CD4-positive, alpha-beta T cell treated with Interleukin-10 for 1 hour (primary cell): ENCODE measurements around the gene SLC25A36.
A peak's percentile ranks its signal among the peaks of the same experiment; 100 is the strongest.
"Not testable (repeated sequence)": the region's sequence is repeated elsewhere in the genome, so short reads cannot be mapped to it uniquely, and the experiment has no call there.

Experiments used
- DNase-seq: peaks from one replicate; pipeline ENCODE4 v3.0.0-alpha.2; 2020

SLC25A36 gene

GRCh38 chr3:140933109-140933508 is 8.5 kb upstream of the SLC25A36 start:
- no peak for DNase-seq

GRCh38 chr3:140933552-140933951 is 8.1 kb upstream of the SLC25A36 start:
- DNase-seq: no peak

DNA sequence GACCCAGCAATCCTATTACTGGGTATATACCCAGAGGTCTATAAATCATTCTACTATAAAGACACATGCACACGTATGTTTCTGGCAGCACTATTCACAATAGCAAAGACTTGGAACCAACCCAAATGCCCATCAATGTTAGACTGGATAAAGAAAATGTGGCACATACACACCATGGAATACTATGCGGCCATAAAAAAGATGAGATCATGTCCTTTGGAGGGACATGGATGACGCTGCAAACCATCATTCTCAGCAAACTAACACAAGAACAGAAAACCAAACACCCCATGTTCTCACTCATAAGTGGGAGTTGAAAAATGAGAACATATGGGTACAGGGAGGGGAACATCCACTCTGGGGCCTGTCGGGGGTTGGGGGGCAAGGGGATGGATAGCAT is 2.3 kb upstream of the SLC25A36 start:
- DNase-seq: not testable (repeated sequence)

- no peak for DNase-seq
Measured at GRCh38 chr3:140941090-140941433, 574 bp upstream of the SLC25A36 start.

- peak; percentile 39 for DNase-seq
Measured at GRCh38 chr3:140942221-140943104, 827 bp downstream of the SLC25A36 start.

- no peak for DNase-seq
Measured at GRCh38 chr3:140943781-140944552, 2.3 kb downstream of the SLC25A36 start.

GRCh38 chr3:140948460-140949249 is 7.0 kb downstream of the SLC25A36 start:
- no peak for DNase-seq

DNA sequence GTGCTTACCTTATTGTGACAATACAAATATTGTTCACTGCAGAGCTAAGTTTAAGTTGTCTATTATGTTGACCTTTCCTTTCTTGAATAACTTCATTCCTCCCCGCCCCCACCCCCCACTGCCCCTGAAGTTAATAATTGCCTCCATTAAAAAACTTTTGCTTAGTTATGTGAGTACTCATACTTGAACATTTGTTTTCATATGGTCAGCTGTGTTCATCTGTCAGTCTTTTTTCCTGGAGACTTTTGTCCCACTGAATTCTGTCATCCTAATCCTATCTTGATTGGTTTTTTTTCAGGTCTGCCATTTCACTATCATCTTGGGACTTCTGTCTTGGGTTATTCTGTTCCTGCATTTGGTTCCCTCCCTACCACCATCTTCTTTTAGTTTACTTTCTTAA is 8.5 kb downstream of the SLC25A36 start:
- DNase-seq: no peak

- DNase-seq: no peak
Measured at GRCh38 chr3:140950863-140951262, 9.2 kb downstream of the SLC25A36 start.

DNA sequence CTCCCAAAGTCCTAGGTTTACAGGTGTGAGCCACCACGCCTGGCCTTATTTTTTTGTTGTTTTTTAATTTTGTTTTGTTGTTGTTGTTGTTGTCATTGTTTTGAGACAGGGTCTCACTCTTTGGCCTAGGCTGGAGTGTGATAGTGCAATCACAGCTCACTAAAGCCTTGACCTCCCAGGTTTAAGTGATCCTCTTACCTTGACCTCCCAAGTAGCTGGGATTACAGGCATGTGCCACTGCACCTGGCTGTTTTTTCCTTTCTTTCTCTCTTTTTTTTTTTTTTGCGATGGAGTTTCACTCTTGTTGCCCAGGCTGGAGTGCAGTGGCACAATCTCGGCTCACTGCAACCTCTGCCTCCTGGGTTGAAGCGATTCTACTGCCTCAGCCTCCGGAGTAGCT is 10.1 kb downstream of the SLC25A36 start:
- DNase-seq: not testable (repeated sequence)

DNA sequence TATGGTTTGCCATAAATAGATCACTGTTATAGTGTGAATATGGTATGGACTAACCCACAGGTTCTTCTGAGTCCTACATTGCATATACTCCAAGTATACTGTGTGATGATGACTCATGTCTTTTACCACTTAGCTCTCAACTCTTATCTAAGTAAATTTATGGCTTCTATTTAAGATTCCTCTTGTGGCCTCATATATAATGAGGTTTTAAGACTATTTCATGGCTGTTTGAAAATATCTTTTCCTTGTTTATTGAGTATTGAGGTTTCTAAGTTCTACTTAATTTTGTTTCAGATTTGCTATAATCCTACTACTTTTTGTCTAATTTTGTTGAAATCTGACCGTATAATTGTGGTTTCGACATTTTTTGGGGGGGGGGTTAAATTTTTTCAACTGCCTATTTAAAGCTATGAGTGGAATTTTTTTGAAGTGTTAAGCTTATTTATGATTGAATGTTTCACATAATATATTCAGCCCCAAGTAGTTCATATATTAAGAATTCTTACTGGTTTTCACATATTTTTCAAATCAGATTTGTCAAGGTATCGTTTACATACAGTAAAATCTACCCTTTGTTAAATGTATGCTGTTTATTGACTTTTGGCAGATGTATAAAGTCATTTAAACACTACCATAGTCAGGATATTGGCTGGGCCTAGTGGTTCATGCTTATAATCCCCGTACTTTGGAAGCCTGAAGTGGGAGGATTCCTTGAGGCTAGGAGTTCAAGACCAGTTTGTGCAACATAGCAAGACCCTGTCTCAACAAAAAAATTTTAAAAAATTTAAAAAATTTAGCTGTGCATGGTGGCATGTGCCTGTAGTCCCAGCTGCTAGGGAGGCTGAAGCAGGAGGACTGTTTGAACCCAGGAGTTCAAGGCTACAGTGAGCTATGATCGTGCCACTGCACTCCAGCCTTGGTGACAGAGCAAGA is 11.7 kb downstream of the SLC25A36 start:
- DNase-seq: no peak

DNA sequence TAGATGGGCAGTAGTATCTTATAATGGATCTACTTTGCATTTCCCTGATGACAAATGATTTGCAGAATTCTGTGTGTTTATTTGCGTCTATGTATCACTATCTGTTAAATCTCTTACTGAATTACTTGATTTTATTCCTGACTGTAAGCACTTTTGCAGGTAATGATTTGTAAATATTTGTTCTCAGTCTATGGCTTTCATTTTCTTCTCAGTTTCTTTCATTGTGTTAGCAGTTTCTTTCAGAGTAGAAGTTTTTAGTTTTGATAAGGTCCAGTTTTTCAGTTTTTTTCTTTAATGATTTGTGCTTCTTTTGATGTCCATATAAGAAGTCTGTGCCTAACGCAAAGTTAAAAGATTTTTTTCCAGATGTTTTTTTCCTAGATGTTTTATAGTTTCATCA is 12.9 kb downstream of the SLC25A36 start:
- DNase-seq: no peak

GRCh38 chr3:140955645-140956044 is 14.0 kb downstream of the SLC25A36 start:
- DNase-seq: no peak

DNA sequence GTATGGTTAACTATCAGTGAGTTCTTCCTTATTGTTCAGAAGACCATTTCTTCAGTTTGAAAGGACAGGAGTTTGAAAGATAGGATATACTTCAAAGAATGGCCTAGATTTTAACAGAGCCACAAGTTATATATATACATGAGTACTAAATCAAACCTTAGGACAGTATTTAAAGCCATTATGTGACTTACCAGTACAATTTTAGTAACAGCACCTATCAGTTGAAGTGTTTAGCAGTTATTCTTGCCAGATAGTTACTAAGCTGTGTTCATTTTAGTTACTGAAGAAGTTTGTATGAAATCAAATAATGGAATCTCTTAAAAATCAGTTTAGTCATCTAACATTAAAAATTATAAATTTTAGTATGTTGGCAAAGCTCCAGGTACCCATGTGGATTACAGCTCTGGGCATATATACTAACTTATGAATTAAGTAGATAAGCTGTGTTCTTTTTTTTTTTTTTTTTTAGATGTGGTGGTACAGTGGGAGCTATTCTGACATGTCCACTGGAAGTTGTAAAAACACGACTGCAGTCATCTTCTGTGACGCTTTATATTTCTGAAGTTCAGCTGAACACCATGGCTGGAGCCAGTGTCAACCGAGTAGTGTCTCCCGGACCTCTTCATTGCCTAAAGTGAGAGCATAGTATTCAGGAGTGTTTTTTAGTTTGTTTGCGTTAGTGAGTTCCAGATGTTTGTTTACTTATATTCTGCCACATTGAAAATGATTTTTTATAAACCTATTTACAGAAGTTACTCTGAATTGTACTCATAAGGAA is 14.6 kb downstream of the SLC25A36 start:
- no peak for DNase-seq

GRCh38 chr3:140972833-140973232 is 31.2 kb downstream of the SLC25A36 start:
- peak; percentile 7 for DNase-seq

DNA sequence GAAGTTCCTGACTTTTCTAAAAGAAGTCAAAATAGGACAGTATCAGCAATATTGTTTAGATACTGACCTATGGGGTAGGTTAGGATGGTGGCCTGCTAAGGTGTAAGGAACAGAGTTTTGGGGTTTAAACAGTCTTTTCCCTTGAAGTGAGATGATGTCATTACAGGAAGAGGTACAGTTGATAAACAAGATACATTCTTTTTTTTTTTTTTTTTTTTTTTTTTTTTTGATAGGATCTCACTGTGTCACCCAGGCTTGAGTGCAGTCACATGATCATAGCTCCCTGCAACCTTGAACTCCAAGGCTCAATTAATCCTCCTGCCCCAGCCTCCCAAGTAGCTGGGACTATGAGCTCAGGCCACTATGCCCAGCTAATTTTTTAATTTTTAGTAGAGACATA is 33.3 kb downstream of the SLC25A36 start:
- DNase-seq: peak; percentile 1

DNA sequence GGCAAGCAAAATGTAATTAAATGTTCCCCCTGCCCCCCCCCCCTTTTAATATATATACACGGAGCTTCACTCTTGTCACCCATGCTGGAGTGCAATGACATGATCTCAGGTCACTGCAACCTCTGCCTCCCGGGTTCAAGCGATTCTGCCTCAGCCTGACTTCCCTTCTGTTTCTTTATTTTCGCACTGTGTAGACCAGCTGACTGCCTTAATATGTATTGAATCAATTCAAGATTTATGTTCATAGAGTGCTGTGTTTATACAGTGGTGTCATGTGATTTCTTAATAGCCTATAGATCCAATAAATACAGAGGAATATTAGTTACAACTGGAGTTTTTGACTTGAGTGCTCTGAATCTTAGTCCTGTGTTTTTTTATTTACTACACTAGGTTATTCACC is 39.0 kb downstream of the SLC25A36 start:
- DNase-seq: no peak

DNA sequence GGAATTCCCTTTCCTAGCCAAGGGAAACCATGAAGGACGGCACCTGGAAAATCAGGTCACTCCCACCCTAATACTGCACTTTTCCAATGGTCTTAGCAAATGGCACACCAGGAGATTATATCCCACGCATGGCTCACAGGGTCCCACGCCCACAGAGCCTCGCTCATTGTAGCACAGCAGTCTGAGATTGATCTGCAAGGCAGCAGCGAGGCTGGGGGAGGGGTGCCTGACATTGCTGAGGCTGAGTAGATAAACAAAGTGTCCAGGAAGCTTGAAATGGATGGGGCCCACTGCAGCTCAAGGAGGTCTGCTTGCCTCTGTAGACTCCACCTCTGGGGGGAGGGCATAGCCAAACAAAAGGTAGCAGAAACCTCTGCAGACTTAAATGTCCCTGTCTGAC is 46.2 kb downstream of the SLC25A36 start:
- not testable (repeated sequence) for DNase-seq

DNA sequence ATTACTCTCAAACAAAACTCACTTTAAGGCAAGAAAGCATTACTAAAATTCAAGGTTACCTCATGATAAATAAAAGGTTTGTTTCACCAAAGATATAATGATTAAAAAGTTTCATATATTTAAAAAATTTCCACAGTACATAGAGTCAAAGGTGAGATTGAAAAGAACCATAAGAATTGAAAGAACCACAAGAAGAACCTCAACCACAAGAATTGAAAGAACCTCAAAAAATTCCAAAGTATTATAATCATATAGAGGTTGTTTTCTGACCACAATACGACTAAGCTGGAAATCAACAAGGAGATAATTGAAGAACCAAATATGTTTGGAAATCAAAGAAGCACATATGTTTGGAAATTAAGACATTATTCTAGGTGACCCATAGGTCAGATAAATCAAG is 52.7 kb downstream of the SLC25A36 start:
- DNase-seq: no peak

- not testable (repeated sequence) for DNase-seq
Measured at GRCh38 chr3:140994861-140995260, 53.2 kb downstream of the SLC25A36 start.

GRCh38 chr3:140995881-140996280 is 54.2 kb downstream of the SLC25A36 start:
- DNase-seq: no peak
